Measurements from ENCODE around the gene PDE4D.

DNA sequence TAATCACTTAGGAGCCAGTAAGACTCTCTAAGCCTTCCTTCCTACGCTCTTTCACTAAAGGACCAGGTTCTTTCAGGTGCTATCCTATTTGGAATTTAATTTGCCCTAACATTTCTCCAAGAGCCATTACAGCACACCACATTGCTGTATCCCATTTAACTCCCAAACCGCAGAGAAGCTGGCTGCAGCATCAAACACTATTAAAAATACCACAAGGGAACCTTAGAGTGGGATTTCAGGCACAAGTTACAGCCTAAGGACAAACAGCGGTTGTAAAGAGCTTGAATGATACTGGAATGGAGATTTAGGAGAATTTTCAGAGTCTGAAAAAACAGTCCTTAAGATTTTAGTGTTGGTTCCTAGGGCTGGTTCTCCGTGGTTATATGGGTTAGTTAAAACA is 744.3 kb downstream of the PDE4D start:
- TF ChIP-seq, protein P1, sequence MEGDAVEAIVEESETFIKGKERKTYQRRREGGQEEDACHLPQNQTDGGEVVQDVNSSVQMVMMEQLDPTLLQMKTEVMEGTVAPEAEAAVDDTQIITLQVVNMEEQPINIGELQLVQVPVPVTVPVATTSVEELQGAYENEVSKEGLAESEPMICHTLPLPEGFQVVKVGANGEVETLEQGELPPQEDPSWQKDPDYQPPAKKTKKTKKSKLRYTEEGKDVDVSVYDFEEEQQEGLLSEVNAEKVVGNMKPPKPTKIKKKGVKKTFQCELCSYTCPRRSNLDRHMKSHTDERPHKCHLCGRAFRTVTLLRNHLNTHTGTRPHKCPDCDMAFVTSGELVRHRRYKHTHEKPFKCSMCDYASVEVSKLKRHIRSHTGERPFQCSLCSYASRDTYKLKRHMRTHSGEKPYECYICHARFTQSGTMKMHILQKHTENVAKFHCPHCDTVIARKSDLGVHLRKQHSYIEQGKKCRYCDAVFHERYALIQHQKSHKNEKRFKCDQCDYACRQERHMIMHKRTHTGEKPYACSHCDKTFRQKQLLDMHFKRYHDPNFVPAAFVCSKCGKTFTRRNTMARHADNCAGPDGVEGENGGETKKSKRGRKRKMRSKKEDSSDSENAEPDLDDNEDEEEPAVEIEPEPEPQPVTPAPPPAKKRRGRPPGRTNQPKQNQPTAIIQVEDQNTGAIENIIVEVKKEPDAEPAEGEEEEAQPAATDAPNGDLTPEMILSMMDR (IDR thresholded peaks at IDR 0.05) = no peak
- TF ChIP-seq POLR2A (IDR thresholded peaks at IDR 0.05) = no peak
